COR-L47 (cell line): ENCODE measurements around the gene TPM1.

Experiments used
- DNase-seq: peaks from one replicate; lab custom pipeline; 2025; lab: John Stamatoyannopoulos, UW

Gene TPM1

DNA sequence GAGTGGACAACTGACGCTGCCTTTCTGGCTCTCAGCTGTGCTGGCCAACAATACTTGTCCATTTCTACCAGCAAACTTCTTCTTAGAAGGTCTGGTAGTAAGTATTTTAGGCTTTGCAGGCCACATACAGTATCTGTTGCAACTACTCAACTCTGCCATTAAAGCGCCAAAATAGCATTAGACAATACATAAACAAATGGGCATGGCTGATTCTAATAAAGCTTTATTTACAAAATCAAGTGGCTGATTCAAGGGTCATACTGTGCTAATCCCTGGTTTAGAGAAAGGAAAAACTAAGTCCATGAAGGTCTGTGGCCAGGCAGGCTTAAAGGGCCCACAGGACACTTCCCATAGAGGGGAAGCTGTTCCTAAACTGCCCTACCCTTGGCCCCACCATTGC lies 26.3 kb upstream of the TPM1 start:
- DNase-seq, result no peak

DNA sequence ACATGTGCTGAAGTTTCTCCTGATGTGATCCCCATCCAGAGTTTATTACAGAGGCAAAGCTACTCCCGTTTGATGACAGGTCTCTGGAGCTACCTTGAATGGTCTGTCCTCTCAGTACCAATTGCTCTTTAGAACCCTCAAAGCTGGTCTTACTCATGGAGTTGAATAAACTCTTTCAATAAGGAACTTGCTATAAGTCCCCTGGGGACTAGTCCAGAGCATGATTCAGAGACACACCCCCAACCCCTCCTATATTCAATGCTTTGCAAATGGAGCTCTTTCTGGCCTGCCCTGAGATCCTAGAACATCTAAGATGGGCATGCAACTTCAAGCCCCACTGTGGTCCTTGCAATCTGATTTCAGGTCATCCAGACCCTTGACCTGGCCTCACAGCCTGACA lies 23.9 kb upstream of the TPM1 start:
- no peak for DNase-seq

DNA sequence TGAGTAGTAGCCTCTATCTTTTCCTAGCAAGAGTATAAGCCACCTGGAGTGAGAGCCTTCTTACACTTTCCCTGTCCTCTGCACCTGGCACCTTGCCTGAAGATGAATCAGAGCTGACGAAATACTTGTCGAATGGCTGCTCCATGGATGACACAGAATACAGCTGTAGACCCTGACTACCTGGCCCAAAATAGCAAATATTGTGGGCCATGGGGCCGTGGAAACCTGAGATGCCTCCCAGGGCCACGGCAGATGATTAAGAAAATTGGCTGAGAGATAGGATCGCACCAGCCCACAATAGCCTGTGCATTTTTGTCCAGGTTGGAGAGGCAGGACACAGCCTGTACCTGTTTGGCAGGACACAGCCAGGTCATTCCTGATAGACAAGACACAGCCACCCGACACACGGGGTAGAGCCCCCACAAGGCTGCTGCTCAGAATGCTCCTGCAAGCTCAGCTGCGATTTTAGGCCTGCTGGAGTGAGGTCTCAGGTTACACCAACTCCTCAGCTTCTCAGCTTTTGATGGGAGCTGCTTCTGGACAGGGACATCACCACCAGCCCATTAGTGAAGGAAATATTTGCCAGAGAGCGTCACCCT lies 22.9 kb upstream of the TPM1 start:
- no peak for DNase-seq

DNA sequence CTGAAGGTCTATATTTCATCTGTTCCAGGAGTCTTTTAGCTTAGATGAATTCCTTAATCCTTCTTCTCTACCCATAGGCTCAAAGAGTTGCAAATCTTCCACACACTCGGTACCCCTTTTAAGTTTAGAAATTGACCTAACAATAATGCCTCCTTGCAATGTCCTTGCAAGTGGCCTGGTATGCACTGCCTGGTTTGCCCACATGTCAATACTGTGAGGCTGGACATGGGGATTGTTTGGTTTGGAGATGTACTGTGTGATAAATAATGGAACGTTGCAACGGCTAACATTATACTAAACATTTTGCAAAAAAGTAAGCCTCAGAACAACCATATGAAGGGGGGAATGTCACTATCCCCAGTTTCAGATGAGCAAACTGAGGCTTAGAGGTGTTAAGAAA lies 22.4 kb upstream of the TPM1 start:
- no peak for DNase-seq

DNA sequence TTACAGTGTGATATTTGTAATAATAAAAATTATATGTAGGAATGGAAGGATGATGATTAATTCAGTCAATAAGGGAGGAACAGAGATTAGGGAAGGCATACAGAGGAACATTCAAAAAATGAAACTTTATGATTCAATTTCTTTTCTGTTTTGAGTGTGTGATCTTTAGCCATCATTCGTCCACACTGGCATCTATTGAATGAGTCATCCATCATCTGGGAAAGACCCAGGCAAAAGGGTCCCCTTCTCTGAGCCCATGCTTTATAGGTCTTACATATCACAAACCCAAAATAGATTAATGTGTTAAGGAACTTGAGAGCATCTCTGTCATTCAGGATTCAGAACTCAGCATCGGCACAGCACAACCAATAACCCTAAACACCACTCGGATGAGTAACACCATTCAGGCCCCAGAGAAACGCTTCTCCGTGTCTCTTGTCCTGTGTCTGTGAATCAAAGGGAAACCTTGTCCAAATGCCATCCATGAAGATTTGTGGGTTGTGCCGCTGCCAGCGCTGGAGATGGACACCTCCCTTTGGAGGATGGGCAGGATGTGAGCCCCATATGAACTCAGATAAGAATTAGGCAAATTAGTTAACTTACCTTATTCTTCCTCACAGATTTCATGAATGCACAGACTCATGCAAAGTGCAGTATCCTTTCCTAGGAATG lies 21.7 kb upstream of the TPM1 start:
- no peak for DNase-seq

DNA sequence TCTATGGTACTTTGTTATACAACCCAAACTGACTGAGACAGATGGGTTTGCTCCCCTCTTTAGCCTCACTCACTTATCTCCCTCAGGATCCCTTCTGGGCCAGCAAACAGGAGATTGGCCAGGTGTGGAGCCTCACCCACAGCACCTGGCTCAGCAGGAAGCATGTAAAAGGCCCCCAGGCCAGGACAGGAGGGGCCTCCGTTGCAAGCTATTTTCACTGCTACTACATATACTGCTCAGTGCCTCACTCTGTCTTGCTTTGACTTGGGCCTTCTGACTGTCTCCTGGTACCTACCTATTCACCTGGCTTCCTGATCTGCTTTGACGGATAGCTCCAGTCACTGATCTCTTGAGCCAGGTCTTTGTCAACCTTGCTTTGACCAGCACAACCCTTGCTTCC lies 20.4 kb upstream of the TPM1 start:
- DNase-seq, result no peak

DNA sequence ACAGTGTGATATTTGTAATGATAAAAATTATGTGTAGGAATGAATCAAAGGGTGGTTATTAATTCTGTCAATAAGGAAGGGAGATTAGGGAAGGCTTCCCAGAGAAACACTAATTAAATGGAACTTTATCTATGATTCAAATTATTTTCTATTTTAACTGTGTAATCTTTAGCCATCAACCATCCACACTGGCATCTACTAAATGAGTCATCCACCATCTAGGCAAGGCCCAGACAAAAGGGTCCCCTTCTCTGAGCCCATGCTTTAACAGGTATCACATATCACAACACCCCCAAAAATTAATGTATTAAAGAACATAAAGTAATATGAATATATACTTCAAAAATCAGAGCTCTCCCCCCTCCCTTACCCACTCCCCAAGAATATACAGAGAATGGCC lies 19.9 kb upstream of the TPM1 start:
- DNase-seq, result no peak

DNA sequence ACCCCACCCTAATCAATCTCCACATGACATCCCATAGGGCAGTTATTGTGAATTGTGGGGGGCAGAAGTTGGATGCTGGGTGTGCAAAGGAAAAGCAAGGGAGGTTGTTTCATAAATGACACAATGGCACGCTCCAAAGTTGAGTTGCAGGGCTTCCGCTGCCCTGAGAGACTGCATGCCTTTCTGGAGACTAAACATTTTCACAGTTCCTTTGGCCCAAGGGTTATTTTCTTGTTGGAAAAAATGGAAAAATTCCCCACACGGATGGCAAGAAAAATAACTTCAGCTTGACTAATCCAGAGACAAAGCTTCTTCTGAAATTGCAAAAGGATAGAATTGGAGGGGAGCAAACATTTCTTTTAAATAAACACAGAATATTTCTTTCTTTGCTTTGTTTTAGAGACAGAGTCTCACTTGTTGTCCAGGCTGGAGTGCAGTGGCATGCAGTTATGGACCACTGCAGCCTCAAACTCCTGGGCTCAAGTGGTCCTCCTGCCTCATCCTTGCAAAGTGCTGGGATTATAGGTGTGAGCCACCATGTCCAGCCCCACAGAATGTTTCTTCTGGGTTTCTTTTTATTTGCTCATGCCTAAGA lies 19.1 kb upstream of the TPM1 start:
- DNase-seq, result no peak

DNA sequence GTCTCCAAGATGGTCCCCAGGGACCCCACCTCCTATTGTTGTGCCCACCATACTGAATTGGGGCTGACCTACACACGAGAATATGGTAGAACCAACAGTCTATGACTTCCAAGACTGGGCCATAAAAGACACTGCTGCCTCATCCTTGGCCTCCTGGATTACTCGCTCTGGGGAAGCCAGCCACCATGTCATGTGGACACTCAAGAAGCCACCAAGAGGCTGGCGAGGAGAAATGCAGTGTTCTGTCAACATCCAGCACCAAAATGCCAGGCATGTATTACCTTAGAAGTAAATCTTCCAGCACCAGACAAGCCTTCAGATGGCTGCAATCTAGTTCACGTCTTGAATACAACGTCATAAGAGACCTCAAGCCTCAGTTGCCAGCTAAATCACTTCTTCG lies 17.1 kb upstream of the TPM1 start:
- no peak for DNase-seq

DNA sequence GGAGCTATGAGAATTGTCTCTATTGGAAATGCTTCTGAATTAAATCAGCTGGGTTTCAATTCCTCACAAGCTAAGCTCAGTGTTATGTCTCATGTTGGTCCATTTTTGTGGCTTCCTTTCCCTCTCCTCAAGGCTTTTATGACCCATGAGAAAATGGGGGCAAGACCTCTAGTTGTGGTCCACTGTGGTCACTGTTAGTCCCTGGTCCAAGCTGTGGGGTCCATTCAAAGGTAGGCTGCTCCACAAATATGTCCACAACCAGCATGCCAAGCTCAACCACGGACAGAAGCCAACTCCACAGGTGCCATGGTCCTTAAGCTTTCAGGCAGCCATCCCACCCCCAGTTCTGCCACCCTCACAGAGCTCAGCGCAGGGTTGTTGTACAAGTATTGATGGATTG lies 14.9 kb upstream of the TPM1 start:
- no peak for DNase-seq

DNA sequence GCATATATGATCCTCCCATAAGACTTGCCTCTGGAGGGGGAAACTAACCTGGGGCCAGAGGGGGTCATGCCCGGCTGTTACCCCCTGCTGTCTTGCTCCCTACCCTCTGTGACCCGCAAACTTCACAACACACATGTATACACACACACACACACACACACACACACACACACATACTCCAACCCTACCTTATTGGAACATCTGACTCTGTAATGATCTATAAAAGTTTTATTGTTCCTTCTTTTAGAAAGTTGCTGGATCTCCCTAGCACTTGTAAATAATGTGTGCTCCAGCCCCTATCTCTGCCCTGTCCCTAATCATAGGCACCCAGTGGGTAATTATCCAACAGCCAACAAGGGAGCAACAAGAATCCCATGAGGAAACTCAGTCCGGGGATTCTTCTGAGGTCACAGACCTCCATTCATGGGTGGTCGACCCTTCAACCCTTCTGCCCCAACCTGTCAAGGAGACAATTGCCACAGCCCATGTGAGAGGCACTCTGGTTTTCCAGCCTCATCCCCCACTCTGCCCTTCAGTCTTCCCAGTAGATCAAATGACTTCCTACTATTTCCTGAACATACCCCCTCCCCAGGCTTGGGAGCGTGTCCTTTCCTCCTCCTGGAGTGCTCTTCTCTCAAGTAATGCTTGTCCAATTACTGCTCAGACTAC lies 14.0 kb upstream of the TPM1 start:
- no peak for DNase-seq

DNA sequence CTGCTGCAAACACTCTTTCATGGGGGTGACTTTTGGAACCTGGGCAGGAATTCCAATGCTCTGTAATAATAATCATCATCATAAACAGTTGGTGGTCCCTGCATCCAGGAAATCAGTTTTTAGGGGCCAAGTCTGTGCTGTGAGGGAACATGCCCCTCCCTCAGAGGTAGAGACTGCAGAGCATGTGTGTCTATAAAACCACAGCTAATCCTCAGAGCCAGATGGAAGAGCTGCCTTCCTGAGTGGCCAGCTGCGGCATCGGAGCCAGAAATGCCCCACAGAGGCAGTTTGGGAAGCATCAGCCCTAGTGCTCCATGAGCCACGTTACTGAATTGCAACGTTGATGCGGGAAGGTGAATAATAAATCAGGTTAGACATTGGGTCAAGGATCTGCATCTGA lies 12.9 kb upstream of the TPM1 start:
- no peak for DNase-seq

DNA sequence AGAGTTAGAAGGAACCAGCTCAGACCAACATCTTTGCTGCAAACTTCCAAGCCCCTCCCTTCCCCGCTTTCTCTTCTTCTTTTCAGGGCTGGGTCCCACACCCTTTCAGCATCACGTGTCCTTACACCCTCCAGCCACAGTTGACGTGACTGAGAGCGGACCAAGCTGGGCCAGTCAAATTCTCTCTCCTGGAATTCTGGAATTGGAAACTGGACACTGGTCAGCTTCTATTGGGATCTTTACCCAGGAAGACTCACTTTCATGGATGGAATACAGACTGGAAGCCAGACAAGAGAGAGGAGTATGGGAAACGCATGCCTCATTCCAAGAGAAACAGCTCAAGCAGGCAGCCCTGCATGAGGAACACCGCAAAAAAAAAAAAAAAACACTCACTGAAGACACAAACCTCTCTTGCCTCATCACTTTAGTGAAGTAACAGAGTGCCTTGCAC lies 12.4 kb upstream of the TPM1 start:
- no peak for DNase-seq

DNA sequence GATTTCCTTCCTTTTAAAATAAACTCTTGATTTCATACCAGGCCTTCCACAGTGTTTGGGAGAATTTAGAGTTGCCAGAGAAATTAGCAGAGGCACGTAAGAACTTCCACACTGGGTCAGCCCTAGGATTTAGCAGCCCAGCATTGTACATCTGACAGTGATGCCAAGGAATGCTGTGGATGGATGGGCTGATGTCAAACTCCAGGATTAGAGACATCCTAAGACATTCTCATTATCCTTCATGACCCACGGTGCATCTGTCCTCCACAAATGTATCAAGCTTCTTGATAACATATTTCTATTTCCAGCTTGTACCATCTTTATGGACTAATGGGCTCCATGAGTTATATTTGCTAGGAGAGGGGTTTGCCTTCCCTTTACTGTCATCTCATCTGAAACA lies 8.0 kb upstream of the TPM1 start:
- DNase-seq, result no peak

DNA sequence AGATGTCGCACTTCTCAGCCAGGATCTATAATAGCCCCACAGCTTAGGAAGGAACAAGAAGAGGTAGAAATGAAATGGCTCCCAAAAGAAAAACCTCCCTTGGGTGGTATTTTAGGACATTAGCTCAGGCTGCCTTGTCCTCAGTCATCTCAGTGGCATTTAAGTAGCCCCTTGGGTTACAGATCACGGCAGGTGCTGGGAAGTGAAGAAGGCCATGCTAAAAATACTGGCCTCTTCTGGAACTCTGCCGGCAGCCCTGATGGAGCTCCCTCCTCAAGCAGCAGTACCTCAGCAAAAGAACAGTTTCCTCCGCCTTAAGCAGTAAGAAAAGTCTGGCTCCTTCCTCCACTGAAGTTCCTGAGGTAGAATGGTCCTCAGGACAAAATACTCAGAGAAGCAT lies 7.3 kb upstream of the TPM1 start:
- no peak for DNase-seq

DNA sequence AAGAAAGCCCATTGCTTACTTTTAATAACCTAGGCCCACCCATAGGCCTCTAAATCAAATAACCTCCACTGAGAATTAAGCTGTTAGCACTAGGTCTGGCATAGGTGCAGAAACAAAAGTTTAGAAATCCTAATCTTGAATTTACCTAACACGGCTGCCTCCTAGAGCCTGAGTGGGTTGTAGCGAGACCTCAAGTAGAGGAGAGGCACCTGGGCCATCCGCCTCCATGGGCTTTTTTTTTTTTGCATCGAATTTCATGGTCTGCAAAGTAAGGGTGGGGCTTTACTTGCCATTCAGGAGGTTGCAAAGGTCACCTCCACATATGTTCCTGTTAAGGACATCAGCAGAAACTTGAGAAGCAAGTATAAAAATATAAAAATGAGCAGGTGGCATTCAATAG lies 6.6 kb upstream of the TPM1 start:
- no peak for DNase-seq

DNA sequence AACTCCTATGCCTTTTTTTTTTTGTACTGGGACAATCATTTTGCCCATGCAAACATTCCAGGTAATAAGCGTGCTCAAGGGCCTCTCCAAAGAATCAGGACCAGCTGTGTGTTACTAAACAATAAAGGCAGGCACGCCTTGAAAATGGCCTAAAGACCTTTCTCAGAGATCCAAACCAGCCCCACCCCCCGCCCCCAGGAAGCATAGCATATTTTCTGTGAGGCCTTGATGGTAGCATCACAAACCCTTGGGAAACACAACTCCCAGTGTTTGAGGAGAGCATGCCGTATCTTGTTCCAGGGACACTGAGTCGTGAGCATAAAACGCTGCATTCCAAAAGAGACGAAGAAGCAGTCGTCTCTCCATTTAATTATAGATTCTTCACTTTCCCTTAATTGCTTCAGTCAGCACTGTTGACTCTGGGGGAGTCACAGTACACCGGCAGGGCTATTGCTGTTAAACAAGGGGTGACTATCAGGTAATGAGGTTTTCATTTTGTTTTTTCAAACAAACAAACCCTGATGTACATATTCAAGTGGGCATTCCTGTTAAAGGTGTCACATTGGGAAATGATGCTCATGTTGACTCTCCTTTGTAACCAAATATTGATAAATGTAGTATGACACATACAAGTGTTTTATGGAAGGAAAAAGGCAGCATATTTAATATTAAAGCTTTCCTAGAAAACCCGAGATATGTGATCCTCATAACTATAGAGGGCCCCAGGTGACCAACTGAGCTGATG lies 4.4 kb upstream of the TPM1 start:
- DNase-seq, result no peak

DNA sequence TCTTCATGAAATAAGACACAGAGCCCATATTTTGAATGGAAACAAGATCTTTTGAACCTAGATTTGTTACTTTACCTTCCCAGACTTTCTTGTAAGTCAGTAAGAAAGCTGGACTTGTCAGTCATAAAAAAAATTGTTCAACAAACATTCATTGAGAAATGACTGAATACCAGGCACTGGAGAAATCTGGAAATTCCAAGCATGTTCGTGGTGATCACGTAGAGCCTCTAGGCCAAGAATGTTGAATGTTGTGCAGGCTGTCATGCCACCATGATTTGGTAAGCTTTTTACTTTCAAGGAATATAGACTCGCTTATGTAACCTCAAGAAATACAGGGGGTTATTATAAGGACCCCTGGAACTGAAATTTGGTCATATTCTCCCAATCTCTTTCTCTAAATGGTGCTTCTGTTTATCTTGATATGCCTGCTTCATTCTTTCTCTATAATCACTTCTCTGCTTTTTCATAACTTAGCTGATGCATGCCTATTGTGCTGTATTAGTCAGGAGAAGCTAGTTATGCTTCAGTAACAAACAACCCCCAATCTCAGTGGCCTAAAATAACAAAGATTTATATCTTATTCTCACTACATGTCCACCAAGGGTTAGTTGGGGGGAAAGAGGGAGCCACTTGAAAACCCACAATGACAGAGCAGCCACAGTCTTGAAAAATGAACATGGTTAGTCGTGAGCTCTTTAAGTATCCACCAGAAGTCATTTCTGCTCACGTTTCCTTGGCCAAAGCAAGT lies 3.4 kb upstream of the TPM1 start:
- DNase-seq, result no peak

DNA sequence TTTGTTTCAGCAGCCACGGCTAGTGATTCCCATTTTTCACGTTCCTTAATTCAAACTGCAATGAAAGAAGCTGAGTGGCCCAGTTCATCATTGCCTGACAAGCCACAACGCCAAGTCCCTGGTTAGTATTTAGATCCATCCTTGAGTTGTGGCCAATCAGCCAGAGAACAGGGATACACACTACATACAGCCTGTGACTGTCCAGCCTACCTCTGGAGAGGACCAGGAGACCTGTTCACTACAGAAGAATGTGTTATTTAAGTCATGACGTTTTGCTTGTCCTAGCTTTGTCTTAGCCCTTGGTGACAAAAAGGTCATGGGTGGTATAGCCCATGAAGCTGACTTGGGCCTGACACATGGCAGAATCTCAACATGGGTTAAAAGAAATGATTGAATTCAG lies 2.7 kb upstream of the TPM1 start:
- DNase-seq, result no peak

DNA sequence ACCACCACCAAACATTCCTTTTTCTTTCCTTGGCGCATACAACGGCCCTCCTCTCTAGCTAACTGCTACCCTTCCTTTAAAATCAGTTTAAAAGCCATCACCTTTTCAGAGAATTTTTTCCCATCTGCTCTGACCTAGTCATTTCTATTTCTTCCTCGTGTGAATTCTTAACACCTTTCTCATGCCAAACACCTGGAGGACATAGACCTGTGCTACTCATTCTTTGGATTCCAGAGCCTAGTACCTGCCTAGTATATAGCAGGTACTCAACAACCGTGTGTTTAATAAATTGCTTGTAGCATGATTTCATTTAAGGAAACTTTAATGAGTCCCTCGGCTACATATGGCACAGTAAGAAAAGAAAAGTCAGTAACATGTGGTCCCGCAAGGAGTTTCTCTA lies 2.0 kb upstream of the TPM1 start:
- no peak for DNase-seq

DNA sequence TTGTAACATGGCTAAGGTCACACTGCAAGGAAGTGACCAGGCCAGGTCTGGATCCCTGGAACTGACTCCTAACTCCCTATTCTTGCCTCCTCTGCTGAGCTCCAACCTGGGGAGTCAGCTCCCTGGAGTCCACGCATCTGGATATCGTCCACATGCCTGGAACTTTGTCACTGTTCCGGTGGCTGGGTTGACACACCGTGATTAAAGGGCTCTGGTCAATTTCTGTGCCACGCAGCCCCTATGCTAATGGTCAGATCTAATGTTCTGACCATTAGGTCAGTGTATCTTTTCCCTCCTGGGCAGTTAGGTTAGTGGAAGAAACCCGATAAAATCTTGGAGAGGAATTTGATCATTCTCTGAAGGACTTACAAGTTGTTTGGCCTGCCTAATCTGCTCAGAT lies 1.6 kb upstream of the TPM1 start:
- DNase-seq, result no peak

DNA sequence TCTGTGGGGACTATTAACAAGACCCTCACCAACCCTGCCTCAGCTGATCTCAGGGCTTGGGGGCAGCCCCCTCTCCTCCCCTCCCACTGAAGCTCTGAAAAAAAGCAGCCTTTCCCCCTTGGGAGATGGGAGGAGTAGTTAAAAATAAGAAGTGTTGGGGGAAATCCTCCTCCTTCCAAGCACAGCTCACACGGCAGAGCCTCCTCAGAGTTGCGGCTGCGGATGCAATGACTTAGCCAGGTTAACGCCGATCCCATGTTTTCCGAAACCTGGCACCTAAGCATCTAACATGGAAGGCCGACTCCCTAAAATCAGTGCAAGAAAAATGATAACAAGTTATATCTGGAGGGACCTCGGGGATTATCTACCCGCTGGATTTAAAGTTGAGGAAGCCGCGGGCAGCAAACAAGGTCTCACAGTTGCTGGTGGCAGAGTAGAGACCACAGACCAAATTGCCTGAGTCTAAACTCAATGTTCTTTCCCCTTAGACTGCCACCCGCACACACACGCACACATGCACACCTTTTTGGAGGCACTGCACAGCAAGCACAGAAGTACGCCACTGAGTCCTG lies 1.1 kb upstream of the TPM1 start:
- DNase-seq, result no peak
